ENCODE results near the gene MNAT1. TPM values are rescaled to one million over a fixed set of nuclear protein-coding genes. Genes with fewer than 3 reads are reported as not detected.

Gene MNAT1
- polyA plus RNA-seq, 1 of the 3 experiments (the other 2 are of a cell fraction): 38.9 TPM

DNA sequence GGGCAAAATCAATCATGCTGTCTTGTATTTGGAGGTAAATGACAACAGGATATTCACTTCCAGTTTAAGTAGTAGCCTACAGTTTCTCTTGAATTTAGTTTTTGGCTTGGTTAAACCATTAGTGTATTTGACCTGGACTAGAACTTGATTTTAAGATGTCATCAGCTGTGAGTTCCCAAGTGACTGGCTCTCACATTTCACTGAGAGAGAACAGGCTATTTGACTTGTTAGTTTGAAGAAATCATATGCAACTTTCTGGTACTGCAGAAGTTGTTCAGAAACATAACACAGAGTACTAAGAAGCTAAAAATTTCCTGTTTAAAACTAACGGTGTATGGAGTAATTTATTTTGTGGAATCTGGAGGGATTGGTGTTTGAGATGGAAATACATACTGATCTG is 22.3 kb downstream of the MNAT1 start:
- Histone ChIP-seq H3K27ac (ENCODE audit: low read depth in 2 of 2, low read length in 1 of 2) (peak overlapping the region; percentile 25 to 64; a peak in 3 of 4 replicates), H3K27me3 (ENCODE audit: insufficient read depth) (no peaks in the 10 kb centered on the region), H2AFZ (ENCODE audit: low read depth) (no peak overlapping the region), H3K4me1 (ENCODE audit: control insufficient read depth in 1 of 2, insufficient read depth in 2 of 2, low read depth in 1 of 2, low read length in 1 of 2) (peaks cover 0 to 31% of the 10 kb centered on the region in 2 experiments; a peak in 3 of 4 replicates), H4K20me1 (ENCODE audit: insufficient read depth) (peaks cover 8% of the 10 kb centered on the region; the same call in 1 of the 2 replicates), H3K9me3 (no peaks in the 10 kb centered on the region), H3K9me2 (no peaks in the 10 kb centered on the region), H3K4me3 (ENCODE audit: low read depth in 2 of 2, low read length in 1 of 2) (peak overlapping the region in 1 of 2 experiments; percentile 14; a peak in 2 of 4 replicates), H3K79me2 (ENCODE audit: insufficient read depth) (peaks cover 91% of the 10 kb centered on the region), H3K9ac (peak overlapping the region; percentile 16; the same call in 1 of the 2 replicates), H3F3A (replicated peaks; ENCODE audit: insufficient read depth) (peaks cover 17% of the 10 kb centered on the region), H3K4me2 (peak overlapping the region; percentile 48; the same call in 1 of the 2 replicates), H3K36me3 (replicated peaks in 1 of 2; ENCODE audit: control insufficient read depth in 1 of 2, insufficient read depth in 2 of 2, low read length in 1 of 2) (no peaks in the 10 kb centered on the region)
- no peak for DNase-seq
- CTCF ChIA-PET: interaction anchor here (0.7 to 1.3 kb wide), 2 partner anchors 9 to 759 kb away, joined by 3 read pairs; no protein-coding TSS in a partner anchor
- POLR2A ChIA-PET: no interaction called here
- WGBS (ENCODE audit: low lambda C conversion rate): 52% methylated on average over 1 of the region's 1 CpG
- TF ChIP-seq, protein P1, sequence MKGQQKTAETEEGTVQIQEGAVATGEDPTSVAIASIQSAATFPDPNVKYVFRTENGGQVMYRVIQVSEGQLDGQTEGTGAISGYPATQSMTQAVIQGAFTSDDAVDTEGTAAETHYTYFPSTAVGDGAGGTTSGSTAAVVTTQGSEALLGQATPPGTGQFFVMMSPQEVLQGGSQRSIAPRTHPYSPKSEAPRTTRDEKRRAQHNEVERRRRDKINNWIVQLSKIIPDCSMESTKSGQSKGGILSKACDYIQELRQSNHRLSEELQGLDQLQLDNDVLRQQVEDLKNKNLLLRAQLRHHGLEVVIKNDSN (IDR thresholded peaks at IDR 0.05; ENCODE audit: borderline replicate concordance, low read depth): no peak
- TF ChIP-seq TCF12 (IDR thresholded peaks at IDR 0.05) (no peak), TAF1 (IDR thresholded peaks at IDR 0.05; ENCODE audit: borderline replicate concordance, low read depth, low read length) (no peak), TEAD4 (IDR thresholded peaks at IDR 0.05; ENCODE audit: borderline replicate concordance, insufficient read depth) (no peak), POLR2AphosphoS5 (IDR thresholded peaks at IDR 0.05; ENCODE audit: low read depth, low read length) (no peak), FOXJ3 (CRISPR knock-in tag; IDR thresholded peaks at IDR 0.05) (no peak), FOXM1 (IDR thresholded peaks at IDR 0.05; ENCODE audit: low read depth) (no peak), NFIC (IDR thresholded peaks at IDR 0.05; ENCODE audit: borderline replicate concordance) (no peak), EP300 (IDR thresholded peaks at IDR 0.05; ENCODE audit: borderline replicate concordance in 1 of 2, low read depth in 1 of 2, low read length in 1 of 2) (no peak), RAD21 (IDR thresholded peaks at IDR 0.05; ENCODE audit: low read length) (no peak), FOSL2 (IDR thresholded peaks at IDR 0.05; ENCODE audit: borderline replicate concordance, low read depth) (no peak), ELF1 (IDR thresholded peaks at IDR 0.05) (no peak), SIN3A (IDR thresholded peaks at IDR 0.05; ENCODE audit: borderline replicate concordance, low read depth, low read length) (no peak)
- TF ChIP-seq, protein P2, sequence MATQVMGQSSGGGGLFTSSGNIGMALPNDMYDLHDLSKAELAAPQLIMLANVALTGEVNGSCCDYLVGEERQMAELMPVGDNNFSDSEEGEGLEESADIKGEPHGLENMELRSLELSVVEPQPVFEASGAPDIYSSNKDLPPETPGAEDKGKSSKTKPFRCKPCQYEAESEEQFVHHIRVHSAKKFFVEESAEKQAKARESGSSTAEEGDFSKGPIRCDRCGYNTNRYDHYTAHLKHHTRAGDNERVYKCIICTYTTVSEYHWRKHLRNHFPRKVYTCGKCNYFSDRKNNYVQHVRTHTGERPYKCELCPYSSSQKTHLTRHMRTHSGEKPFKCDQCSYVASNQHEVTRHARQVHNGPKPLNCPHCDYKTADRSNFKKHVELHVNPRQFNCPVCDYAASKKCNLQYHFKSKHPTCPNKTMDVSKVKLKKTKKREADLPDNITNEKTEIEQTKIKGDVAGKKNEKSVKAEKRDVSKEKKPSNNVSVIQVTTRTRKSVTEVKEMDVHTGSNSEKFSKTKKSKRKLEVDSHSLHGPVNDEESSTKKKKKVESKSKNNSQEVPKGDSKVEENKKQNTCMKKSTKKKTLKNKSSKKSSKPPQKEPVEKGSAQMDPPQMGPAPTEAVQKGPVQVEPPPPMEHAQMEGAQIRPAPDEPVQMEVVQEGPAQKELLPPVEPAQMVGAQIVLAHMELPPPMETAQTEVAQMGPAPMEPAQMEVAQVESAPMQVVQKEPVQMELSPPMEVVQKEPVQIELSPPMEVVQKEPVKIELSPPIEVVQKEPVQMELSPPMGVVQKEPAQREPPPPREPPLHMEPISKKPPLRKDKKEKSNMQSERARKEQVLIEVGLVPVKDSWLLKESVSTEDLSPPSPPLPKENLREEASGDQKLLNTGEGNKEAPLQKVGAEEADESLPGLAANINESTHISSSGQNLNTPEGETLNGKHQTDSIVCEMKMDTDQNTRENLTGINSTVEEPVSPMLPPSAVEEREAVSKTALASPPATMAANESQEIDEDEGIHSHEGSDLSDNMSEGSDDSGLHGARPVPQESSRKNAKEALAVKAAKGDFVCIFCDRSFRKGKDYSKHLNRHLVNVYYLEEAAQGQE (IDR thresholded peaks at IDR 0.05; ENCODE audit: low read depth, low read length): no peak
- TF ChIP-seq, protein P3, sequence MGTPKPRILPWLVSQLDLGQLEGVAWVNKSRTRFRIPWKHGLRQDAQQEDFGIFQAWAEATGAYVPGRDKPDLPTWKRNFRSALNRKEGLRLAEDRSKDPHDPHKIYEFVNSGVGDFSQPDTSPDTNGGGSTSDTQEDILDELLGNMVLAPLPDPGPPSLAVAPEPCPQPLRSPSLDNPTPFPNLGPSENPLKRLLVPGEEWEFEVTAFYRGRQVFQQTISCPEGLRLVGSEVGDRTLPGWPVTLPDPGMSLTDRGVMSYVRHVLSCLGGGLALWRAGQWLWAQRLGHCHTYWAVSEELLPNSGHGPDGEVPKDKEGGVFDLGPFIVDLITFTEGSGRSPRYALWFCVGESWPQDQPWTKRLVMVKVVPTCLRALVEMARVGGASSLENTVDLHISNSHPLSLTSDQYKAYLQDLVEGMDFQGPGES (IDR thresholded peaks at IDR 0.05; ENCODE audit: low read depth, low read length): no peak
- TF ChIP-seq, protein P4, sequence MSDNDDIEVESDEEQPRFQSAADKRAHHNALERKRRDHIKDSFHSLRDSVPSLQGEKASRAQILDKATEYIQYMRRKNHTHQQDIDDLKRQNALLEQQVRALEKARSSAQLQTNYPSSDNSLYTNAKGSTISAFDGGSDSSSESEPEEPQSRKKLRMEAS (IDR thresholded peaks at IDR 0.05; ENCODE audit: low read depth): no peak
